HG03139 (cell line): Measurements from ENCODE around the gene PLIN4.
A peak's percentile ranks its signal among the peaks of the same experiment; 100 is the strongest.

Experiments
- ATAC-seq: cut with Tn5 transposase; IDR thresholded peaks from one replicate; pipeline ENCODE4 v1.9.1; 2021; ENCODE audit not compliant: unreplicated experiment

Gene PLIN4

DNA sequence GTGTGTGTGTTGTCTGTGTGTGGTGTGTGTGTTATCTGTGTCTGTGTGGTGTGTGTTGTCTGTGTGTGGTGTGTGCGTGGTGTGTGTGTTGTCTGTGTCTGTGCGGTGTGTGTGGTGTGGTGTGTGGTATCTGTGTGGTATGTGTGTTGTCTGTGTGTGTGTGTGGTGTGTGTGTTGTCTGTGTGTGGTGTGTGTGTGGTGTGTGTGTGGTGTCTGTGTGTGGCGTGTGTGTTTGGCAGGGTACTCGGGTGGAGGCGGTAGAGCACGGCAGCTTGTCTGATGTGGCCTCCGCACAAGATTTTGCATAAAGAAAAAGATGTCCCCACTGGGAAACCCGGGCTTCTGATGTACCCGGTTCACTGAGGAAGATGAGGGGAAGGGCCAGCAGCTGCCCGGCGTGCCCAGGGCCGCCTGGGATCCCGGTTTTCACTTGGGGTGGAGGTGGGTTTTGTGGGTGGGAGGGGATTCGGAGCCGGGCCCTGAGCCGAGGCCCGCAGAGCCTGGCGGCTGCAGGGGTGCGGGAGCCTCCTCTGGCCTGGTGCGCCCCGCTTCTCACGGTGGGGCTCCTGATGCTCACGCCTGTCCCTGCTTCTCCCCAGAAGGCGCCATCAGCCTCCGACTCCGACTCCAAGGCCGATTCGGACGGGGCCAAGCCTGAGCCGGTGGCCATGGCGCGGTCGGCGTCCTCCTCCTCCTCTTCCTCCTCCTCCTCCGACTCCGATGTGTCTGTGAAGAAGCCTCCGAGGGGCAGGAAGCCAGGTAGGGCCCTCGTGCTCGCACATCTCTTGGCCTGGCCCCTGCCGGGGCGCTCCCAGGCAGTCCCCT is 25.0 kb downstream of the PLIN4 start:
- no peak for ATAC-seq

DNA sequence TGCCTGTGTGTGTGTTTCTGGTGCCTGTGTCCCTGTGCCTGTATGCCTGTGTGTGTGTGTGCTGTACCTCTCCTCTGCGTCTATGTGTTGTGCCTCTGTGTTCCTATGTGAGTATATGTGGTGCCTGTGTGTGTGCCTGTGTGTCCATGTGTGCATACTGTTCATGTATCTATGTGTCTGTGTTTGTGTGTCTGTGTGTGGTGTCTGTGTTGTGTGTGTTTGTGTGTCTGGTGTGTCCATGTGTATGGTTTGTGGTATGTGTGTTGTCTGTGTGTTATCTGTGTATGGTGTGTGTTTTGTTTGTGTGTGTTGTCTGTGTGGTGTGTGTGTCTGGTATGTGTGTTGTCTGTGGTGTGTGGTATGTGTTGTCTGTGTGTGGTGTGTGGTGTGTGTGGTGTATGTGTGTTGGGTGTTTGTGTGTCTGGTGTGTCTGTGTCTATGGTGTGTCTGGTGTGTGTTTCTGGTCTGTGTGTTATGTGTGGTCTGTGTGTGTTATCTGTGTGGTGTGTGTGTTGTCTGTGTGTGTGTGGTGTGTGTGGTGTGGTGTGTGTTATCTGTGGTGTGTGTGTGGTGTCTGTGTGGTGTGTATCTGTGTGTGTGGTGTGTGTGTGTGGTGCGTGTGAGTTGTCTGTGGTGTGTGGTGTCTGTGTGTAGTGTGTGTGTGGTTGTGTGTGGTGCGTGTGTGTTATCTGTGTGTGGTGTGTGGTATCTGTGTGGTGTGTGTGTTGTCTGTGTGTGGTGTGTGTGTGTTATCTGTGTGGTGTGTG is 25.8 kb downstream of the PLIN4 start:
- ATAC-seq = no peak

GRCh38 chr19:4491446-4491845 is 26.8 kb downstream of the PLIN4 start:
- no peak for ATAC-seq

DNA sequence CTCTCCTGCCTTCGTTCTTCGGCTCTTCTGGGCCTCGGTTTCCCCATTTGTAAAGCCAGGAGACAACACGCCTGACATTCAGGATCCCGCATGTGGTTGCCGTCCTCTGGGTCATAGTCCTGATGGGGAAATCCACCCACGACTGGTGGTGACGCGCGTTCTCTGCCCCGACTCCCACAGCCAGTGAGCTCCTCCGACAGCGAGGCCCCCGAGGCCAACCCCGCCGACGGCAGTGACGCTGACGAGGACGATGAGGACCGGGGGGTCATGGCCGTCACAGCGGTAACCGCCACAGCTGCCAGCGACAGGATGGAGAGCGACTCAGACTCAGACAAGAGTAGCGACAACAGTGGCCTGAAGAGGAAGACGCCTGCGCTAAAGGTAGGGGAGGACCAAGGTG is 29.8 kb downstream of the PLIN4 start:
- no peak for ATAC-seq

DNA sequence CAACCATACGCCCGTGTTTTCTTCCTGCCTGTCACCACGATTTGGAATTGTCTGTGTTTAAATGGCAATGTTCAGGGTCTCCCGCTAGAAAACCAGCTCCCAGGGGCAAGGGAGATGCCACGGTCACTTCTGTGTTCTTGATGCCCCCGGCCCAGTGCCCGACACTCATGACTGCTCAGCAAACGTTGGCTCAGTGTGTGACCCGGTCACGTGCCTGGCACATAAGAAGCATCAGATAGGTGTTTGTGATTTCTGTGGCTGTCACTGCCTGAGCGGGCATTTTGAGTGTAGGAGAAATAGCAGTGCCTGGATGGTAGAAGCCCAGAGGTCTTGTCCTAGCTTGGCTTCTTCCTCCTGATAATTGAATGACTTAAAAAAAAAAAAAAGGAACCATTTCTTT is 30.7 kb downstream of the PLIN4 start:
- no peak for ATAC-seq

DNA sequence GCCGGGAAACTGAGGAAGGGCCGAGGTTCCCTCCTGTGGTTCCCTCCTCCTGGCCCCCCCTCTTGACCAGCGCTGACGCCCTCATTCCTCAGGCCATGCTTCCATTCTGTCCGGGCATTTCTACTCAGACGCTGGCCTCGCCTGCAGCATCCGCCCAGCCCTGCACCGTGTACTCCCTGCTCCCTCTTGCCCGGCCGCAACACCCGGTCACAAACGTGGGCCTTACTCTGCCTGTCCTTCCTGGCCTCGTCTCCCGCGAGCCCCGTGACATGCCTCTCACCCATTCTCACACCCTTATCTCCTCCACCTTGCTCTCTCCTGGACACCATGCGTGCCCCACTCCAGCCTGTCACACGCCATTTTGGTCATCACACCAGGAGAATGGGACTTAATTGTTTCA is 34.9 kb downstream of the PLIN4 start:
- no peak for ATAC-seq

DNA sequence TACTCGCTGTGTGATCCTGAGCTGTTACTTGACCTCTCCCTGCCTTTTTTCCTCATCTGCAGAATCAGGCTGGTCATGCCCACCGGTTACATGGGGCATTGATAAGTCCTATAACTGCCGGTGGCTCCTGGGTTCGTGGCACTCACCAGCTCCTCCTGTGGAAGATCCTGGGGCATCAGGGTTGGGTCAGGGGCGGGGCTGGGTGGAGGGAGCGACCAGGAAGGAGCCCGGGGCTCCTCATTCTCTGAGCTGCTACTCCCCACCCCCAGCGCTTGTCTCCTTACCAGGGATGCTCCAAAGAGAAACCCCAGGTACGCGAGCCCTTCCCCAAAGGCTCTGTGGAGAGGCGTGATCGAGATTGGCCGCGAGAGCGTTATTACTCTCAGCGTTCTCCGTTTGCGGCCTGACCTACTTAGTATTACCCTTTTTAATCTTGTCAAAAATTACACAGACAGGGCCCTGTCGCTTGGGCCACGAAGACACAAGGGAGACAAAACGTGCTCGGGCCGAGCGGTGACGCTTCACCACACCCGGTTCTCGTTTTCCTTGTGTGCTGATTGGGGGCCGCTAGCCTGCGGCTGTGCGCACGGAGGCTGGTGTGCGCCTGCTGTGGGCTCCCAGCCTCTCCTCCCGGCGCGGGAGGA is 35.4 kb downstream of the PLIN4 start:
- ATAC-seq = no peak

- ATAC-seq = no peak
These were observed 41.1 kb downstream of the PLIN4 start for GRCh38 chr19:4477034-4477801.

DNA sequence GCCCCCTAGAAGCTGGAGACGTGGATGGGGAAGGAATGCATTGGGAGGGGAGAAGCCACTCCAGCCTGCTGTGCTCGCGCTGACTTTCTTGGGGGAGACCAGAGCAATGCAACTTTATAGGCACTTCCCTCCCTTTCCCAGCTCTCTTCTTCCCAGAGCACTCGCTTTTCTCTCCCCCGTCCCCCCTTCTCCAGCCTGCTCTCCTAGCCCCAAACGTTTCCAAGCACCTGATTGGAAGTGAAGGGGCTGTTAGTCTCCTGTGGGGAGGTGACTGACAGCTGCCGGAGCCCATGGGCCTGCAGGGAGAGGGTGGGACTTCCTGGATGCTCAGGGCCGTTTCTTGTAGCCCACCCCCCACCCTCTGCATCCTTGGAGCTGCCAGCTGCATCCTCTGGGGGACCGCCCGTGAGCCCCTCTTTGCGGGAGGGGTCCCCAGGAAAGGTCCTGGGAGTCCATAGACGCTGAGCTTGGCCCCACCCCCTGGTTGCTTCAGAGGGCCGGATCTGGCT is 43.7 kb downstream of the PLIN4 start:
- ATAC-seq = no peak

DNA sequence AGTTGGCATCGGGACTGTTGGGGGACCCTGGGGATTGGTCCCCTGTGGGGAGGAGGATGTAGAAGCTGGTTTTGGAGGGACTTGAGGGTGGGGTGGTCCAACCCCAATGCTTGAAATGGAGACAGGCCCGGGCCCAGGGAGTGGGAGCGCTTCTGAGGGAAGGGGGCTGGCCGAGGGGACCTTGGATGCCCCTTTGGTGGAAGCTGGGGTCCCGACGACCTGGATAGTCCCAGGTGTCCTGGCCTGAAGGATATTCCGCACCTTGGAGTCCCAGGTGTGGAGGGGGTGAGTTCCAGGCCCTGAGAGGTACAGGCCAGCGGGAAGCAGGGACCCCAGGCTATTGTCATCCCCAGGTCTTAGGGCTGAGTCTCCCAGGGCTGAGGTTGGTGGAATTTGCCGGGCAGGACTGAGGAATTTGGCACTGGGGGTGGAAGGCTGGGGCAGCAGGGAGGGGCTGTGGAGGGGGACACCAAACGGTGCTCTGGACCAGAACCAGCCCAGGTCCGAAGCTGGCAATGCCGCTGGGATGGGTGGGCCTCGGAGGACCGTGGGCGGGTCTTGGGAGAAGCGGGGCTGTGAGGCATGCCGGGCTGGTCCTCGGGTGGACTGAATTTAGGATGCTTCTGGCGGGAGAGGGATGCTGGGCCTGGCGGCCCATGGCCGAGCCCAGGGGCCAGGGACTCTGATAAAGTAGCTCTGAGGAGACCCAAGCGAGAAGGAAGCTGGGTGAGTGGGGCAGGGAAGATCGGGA is 44.3 kb downstream of the PLIN4 start:
- no peak for ATAC-seq

GRCh38 chr19:4473011-4473762 is 45.1 kb downstream of the PLIN4 start:
- ATAC-seq = no peak

DNA sequence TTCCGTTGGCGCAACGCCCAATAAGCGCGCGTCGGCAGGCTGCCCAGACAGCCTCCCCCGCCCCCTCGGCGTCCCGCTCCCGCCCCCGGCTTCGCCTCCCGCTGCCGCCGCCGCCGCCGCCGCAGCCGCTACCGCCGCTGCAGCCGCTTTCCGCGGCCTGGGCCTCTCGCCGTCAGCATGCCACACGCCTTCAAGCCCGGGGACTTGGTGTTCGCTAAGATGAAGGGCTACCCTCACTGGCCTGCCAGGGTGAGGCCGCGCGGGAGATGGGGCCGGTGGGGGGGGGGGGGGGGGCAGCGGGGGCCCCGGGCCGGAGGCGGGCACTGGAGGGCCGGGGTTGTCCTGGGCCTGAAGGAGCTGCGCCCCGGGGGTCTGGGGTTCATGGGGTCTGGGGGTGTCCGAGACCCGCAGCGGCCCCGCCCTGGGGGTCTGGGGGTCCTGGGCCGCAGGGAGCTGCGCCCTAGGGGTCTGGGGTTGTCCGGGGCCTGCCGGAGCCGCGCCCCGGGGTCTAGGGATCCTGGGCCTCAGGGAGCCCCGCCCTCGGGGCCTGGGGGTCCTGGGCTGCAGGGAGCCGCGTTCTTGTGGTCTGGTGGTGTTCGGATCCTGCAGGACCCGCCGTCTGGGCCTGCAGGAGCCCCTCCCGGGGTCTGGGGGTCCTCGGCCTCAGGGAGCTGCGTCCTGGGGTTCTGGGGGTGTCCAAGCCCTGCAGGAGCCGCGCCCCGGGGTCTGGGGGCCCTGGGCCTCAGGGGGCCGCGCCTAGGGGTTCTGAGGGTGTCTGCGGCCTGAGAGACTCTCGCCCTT is 45.9 kb downstream of the PLIN4 start, which contains the start of gene HDGFL2:
Gene HDGFL2, plus strand, starts transcription at position 124 of the 801 bp plus-strand sequence. Its CDS starts 54 bp downstream, at position 178.
- ATAC-seq = no peak

- peak; percentile 79 for ATAC-seq
These were observed 46.7 kb downstream of the PLIN4 start for GRCh38 chr19:4471403-4472173.

- no peak for ATAC-seq
These were observed 50.5 kb downstream of the PLIN4 start for GRCh38 chr19:4467835-4468234.

DNA sequence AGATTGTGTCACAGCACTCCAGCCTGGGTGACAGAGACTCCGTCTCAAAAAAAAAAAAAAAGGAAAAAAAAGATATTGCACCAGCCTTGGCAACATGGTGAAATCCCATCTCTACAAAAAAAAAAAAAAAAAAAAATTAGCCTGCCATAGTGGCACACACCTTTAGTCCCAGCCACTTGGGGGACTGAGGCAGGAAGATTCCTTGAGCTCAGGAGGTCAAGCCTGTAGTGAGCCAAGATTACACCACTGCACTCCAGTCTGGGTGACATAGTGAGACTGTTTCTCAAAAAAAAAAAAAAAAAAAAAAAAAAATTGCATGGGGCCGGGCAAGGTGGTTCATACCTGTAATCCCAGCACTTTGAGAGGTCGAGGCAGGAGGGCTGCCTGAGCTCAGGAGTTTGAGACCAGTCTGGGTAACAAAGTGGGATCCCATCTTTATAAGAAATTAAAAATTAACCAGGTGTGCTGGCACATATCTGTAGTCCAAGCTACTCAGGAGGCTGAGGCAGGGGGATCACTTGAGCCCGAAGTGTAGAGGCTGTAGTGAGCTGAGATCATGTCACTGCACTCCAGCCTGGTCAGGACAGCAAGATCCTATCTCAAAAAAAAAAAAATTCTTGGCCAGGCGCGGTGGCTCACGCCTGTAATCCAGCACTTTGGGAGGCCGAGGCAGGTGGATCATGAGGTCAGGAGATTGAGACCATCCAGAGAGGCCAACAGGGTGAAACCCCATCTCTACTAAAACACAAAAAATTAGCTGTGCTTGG is 53.3 kb downstream of the PLIN4 start:
- no peak for ATAC-seq

DNA sequence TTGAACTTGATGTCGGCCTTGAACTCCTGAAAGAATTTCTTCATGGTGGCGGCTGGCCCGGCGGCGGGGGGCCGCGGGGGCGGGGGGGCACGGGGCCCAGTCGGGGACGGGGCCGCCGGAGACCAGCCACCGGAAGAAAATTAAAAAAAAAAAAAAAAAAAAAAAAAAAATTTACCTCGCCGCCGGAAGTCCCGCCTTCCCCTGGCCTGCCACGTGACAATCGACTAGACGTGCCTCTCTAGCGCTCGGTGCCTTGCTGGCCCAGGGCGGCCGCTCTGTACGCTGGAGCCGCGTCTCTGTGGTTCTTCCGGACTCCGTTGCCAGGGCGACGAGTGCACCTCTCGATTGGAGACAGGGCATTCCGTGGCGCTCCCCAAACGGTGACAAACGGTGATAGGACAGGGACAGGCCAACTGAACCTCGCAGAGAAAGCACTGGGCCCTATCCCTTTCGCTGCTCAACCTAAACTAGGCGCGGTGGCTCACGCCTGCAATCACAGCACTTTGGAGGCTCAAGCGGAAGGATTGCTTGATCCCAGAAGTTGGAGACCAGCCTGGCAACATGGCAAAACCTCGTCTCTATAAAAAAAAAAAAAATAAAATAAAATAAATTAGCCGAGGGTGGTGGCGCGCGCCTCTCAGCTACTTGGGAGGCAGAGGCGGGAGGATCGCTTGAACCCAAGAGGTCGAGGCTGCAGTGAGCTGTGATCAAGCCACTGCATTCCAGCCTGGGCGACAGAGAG is 60.5 kb downstream of the PLIN4 start, which contains the start of gene UBXN6:
Gene UBXN6, minus strand, starts transcription at position 141 of the 742 bp plus-strand sequence. Its CDS starts 97 bp downstream, at position 44.
- peak; percentile 73 for ATAC-seq
